GM18526 (cell line): ENCODE measurements around the gene LETM1.

Source experiments
- POLR2A ChIP-seq: IDR thresholded peaks from 3 replicates; pipeline ENCODE4 v1.6.1; 2011; ENCODE audit not compliant: insufficient read length; ENCODE audit errors: extremely low read depth

LETM1 gene

GRCh38 chr4:1846580-1846979 lies 9.4 kb downstream of the LETM1 start:
- TF ChIP-seq POLR2A, result no peak

GRCh38 chr4:1843852-1844251 lies 12.1 kb downstream of the LETM1 start:
- no peak for TF ChIP-seq POLR2A

GRCh38 chr4:1842993-1843448 lies 12.9 kb downstream of the LETM1 start:
- no peak for TF ChIP-seq POLR2A

GRCh38 chr4:1842339-1842895 lies 13.5 kb downstream of the LETM1 start:
- no peak for TF ChIP-seq POLR2A

- TF ChIP-seq POLR2A, result no peak
These were observed 14.1 kb downstream of the LETM1 start for GRCh38 chr4:1841887-1842210.

- TF ChIP-seq POLR2A, result no peak
These were observed 14.6 kb downstream of the LETM1 start for GRCh38 chr4:1841201-1841886.

- TF ChIP-seq POLR2A, result no peak
These were observed 16.7 kb downstream of the LETM1 start for GRCh38 chr4:1839282-1839681.

GRCh38 chr4:1837069-1837468 lies 18.9 kb downstream of the LETM1 start:
- TF ChIP-seq POLR2A, result no peak

GRCh38 chr4:1836650-1837049 lies 19.3 kb downstream of the LETM1 start:
- no peak for TF ChIP-seq POLR2A

- no peak for TF ChIP-seq POLR2A
These were observed 21.7 kb downstream of the LETM1 start for GRCh38 chr4:1834047-1834775.

GRCh38 chr4:1833307-1834046 lies 22.5 kb downstream of the LETM1 start:
- TF ChIP-seq POLR2A, result no peak

- TF ChIP-seq POLR2A, result no peak
These were observed 23.3 kb downstream of the LETM1 start for GRCh38 chr4:1832690-1833089.

- TF ChIP-seq POLR2A, result no peak
These were observed 24.6 kb downstream of the LETM1 start for GRCh38 chr4:1831331-1831730.

- TF ChIP-seq POLR2A, result no peak
These were observed 25.2 kb downstream of the LETM1 start for GRCh38 chr4:1830642-1831228.

GRCh38 chr4:1830234-1830633 lies 25.7 kb downstream of the LETM1 start:
- no peak for TF ChIP-seq POLR2A

- no peak for TF ChIP-seq POLR2A
These were observed 29.2 kb downstream of the LETM1 start for GRCh38 chr4:1826531-1827350.
